Measurements from ENCODE around the gene ZNF581.

DNA sequence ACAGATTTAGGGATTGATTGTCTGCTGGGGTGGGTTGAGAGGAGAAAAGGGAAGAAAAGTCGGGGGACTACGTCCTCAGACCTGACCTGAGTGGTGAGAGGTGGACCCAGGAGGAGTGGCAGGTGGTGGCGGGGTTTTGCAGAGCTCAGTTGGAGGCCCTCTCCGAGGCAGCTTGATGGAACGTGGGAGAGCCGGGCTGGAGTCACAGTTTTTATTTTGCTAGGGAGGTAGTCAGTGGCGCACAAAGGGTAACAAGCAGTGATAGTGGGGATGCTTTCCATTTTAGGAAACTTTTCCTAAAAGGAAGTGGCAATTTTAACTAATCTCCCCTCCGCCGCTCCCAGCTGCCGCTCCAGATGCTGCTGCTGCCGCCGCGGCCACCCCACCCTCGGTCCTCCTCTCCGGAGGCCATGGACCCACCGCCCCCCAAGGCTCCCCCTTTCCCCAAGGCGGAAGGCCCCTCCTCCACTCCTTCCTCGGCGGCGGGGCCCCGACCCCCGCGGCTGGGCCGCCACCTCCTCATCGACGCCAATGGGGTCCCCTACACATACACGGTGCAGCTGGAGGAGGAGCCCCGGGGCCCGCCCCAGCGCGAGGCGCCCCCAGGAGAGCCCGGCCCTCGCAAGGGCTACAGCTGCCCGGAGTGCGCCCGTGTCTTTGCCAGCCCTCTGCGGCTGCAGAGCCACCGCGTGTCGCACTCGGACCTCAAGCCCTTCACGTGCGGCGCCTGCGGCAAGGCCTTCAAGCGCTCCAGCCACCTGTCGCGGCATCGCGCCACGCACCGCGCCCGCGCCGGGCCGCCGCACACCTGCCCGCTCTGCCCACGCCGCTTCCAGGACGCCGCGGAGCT, 1.1 kb upstream of the ZNF581 start:
- TF ChIP-seq CTCF (IDR thresholded peaks at IDR 0.05; ENCODE audit: low read depth, low read length, missing input control) (no peak), YY1 (IDR thresholded peaks at IDR 0.05) (no peak), RAD21 (IDR thresholded peaks at IDR 0.05) (no peak), TAF1 (conservative IDR thresholded peaks at IDR 0.05) (no peak), GABPA (IDR thresholded peaks at IDR 0.05 in 1 of 2, conservative IDR thresholded peaks at IDR 0.05 in 1 of 2) (no peak), JUND (IDR thresholded peaks at IDR 0.05) (no peak), HNF4A (conservative IDR thresholded peaks at IDR 0.05) (no peak)
- TF ChIP-seq, protein P1, sequence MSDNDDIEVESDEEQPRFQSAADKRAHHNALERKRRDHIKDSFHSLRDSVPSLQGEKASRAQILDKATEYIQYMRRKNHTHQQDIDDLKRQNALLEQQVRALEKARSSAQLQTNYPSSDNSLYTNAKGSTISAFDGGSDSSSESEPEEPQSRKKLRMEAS (IDR thresholded peaks at IDR 0.05): no peak
- TF ChIP-seq, protein P2, sequence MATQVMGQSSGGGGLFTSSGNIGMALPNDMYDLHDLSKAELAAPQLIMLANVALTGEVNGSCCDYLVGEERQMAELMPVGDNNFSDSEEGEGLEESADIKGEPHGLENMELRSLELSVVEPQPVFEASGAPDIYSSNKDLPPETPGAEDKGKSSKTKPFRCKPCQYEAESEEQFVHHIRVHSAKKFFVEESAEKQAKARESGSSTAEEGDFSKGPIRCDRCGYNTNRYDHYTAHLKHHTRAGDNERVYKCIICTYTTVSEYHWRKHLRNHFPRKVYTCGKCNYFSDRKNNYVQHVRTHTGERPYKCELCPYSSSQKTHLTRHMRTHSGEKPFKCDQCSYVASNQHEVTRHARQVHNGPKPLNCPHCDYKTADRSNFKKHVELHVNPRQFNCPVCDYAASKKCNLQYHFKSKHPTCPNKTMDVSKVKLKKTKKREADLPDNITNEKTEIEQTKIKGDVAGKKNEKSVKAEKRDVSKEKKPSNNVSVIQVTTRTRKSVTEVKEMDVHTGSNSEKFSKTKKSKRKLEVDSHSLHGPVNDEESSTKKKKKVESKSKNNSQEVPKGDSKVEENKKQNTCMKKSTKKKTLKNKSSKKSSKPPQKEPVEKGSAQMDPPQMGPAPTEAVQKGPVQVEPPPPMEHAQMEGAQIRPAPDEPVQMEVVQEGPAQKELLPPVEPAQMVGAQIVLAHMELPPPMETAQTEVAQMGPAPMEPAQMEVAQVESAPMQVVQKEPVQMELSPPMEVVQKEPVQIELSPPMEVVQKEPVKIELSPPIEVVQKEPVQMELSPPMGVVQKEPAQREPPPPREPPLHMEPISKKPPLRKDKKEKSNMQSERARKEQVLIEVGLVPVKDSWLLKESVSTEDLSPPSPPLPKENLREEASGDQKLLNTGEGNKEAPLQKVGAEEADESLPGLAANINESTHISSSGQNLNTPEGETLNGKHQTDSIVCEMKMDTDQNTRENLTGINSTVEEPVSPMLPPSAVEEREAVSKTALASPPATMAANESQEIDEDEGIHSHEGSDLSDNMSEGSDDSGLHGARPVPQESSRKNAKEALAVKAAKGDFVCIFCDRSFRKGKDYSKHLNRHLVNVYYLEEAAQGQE (IDR thresholded peaks at IDR 0.05): no peak

Data from liver (tissue), 3 donors.